H9 (cell line): ENCODE measurements around the gene TM9SF2. TPM values are rescaled to one million over a fixed set of nuclear protein-coding genes. Genes with fewer than 3 reads are reported as not detected.

ENCODE experiments used
- DNase-seq: peaks from one replicate; pipeline ENCODE4 v3.0.0-alpha.2; 2017
- H2AFZ ChIP-seq: one replicate; pipeline ENCODE4 v1.6.1; 2013; ENCODE audit warnings: mild to moderate bottlenecking, low read length, control low read depth, moderate library complexity
- H2AK5ac ChIP-seq: 2 replicates; pipeline ENCODE4 v1.6.1; 2013; ENCODE audit warnings: low read length, control low read depth, mixed read lengths; ENCODE audit not compliant: insufficient read length
- H2BK120ac ChIP-seq: one replicate; pipeline ENCODE4 v1.6.1; 2013; ENCODE audit warnings: low read depth, mild to moderate bottlenecking, low read length, control low read depth, inconsistent platforms; ENCODE audit not compliant: poor library complexity, severe bottlenecking
- H2BK12ac ChIP-seq: 2 replicates; pipeline ENCODE4 v1.6.1; 2013; ENCODE audit warnings: low read length, control low read depth, mixed read lengths, low read depth; ENCODE audit not compliant: insufficient read length
- H2BK15ac ChIP-seq: 2 replicates; pipeline ENCODE4 v1.6.1; 2013; ENCODE audit warnings: low read depth, low read length, control low read depth
- H2BK20ac ChIP-seq: one replicate; pipeline ENCODE4 v1.6.1; 2013; ENCODE audit warnings: low read depth, mild to moderate bottlenecking, low read length, control low read depth, inconsistent platforms; ENCODE audit not compliant: poor library complexity, severe bottlenecking
- H2BK5ac ChIP-seq: 2 replicates; pipeline ENCODE4 v1.6.1; 2013; ENCODE audit warnings: low read length, control low read depth, mixed read lengths; ENCODE audit not compliant: insufficient read length
- H3K14ac ChIP-seq: 2 replicates; pipeline ENCODE4 v1.6.1; 2013; ENCODE audit warnings: low read length, control low read depth; ENCODE audit not compliant: insufficient read depth
- H3K18ac ChIP-seq: 2 replicates; pipeline ENCODE4 v1.6.1; 2013; ENCODE audit warnings: low read depth, mild to moderate bottlenecking, mixed read lengths, low read length, control low read depth; ENCODE audit not compliant: insufficient read length
- H3K23ac ChIP-seq: 2 replicates; pipeline ENCODE4 v1.6.1; 2013; ENCODE audit warnings: low read length, control low read depth, mixed read lengths, low read depth; ENCODE audit not compliant: insufficient read length
- H3K23me2 ChIP-seq: 2 replicates; pipeline ENCODE4 v1.6.1; 2013; ENCODE audit warnings: low read depth, mild to moderate bottlenecking, mixed read lengths, low read length, control low read depth; ENCODE audit not compliant: insufficient read length, poor library complexity, severe bottlenecking
- H3K27ac ChIP-seq: 2 replicates; pipeline ENCODE4 v1.5.1; 2013; ENCODE audit warnings: low read length, control low read depth, mixed read lengths, low read depth; ENCODE audit not compliant: insufficient read length
- H3K27me3 ChIP-seq: 2 replicates; pipeline ENCODE4 v1.6.1; 2013; ENCODE audit warnings: low read length, control low read depth, inconsistent platforms; ENCODE audit not compliant: insufficient read depth
- H3K4ac ChIP-seq: 2 replicates; pipeline ENCODE4 v1.6.1; 2013; ENCODE audit warnings: low read depth, mild to moderate bottlenecking, control low read depth, inconsistent platforms, low read length, moderate library complexity
- H3K4me1 ChIP-seq: 2 replicates; pipeline ENCODE4 v1.6.1; 2013; ENCODE audit warnings: low read length, control low read depth, inconsistent platforms; ENCODE audit not compliant: insufficient read depth
- H3K4me2 ChIP-seq: 2 replicates; pipeline ENCODE4 v1.6.1; 2013; ENCODE audit warnings: low read length, control low read depth, mixed read lengths; ENCODE audit not compliant: insufficient read length, insufficient read depth
- H3K56ac ChIP-seq: 2 replicates; pipeline ENCODE4 v1.6.1; 2013; ENCODE audit warnings: low read depth, mild to moderate bottlenecking, mixed read lengths, low read length, control low read depth; ENCODE audit not compliant: insufficient read length
- H3K79me1 ChIP-seq: 2 replicates; pipeline ENCODE4 v1.6.1; 2013; ENCODE audit warnings: low read depth, mild to moderate bottlenecking, moderate library complexity, low read length, control low read depth, inconsistent platforms; ENCODE audit not compliant: insufficient read depth, poor library complexity, severe bottlenecking
- H3K79me2 ChIP-seq: 2 replicates; pipeline ENCODE4 v1.6.1; 2013; ENCODE audit warnings: low read length, control low read depth, inconsistent platforms; ENCODE audit not compliant: insufficient read depth
- H3K9ac ChIP-seq: 2 replicates; pipeline ENCODE4 v1.6.1; 2013; ENCODE audit warnings: low read length, control low read depth, mixed read lengths; ENCODE audit not compliant: insufficient read length; ENCODE audit errors: extremely low read depth
- H3K9me3 ChIP-seq: one replicate; pipeline ENCODE4 v1.6.1; 2013; ENCODE audit warnings: low read depth, low read length, inconsistent platforms; ENCODE audit not compliant: control insufficient read depth
- H3T11ph ChIP-seq: one replicate; pipeline ENCODE4 v1.6.1; 2013; ENCODE audit warnings: mild to moderate bottlenecking, low read length, control low read depth, inconsistent platforms
- H4K20me1 ChIP-seq: one replicate; pipeline ENCODE4 v1.6.1; 2013; ENCODE audit not compliant: control insufficient read depth, insufficient read length, insufficient read depth
- H4K5ac ChIP-seq: 2 replicates; pipeline ENCODE4 v1.6.1; 2013; ENCODE audit warnings: low read depth, mild to moderate bottlenecking, mixed read lengths, low read length, control low read depth; ENCODE audit not compliant: insufficient read length
- H4K8ac ChIP-seq: replicated peaks from 2 replicates; pipeline ENCODE4 v1.6.1; 2013; ENCODE audit warnings: low read length, control low read depth, mixed read lengths, low read depth; ENCODE audit not compliant: insufficient read length
- H4K91ac ChIP-seq: 2 replicates; pipeline ENCODE4 v1.6.1; 2013; ENCODE audit warnings: low read depth, mild to moderate bottlenecking, moderate library complexity, mixed read lengths, low read length, control low read depth; ENCODE audit not compliant: insufficient read length
- H3K27ac Mint-ChIP-seq, 3 experiments: 2 replicates in 2 of 3; 3 replicates in 1 of 3; pipeline ENCODE4 v1.8.0; 2020 to 2021; ENCODE audit warnings: mixed read lengths in 3 of 3, mild to moderate bottlenecking in 1 of 3, moderate library complexity in 1 of 3
- H3K27me3 Mint-ChIP-seq: 2 replicates; pipeline ENCODE4 v1.8.0; 2021; ENCODE audit warnings: low read depth, mild to moderate bottlenecking, moderate library complexity, mixed read lengths
- H3K36me3 Mint-ChIP-seq, 3 experiments: 2 replicates in 2 of 3; 3 replicates in 1 of 3; pipeline ENCODE4 v1.8.0; 2020 to 2021; ENCODE audit warnings: low read depth in 3 of 3, mixed read lengths in 3 of 3; ENCODE audit not compliant: insufficient read depth in 1 of 3
- H3K4me1 Mint-ChIP-seq, 2 experiments: 2 replicates each; pipeline ENCODE4 v1.8.0; 2020; ENCODE audit warnings: mixed read lengths in 2 of 2
- H3K4me3 Mint-ChIP-seq, 2 experiments: 2 replicates in 1 of 2; 3 replicates in 1 of 2; pipeline ENCODE4 v1.8.0; 2020 to 2021; ENCODE audit warnings: mild to moderate bottlenecking in 2 of 2, mixed read lengths in 2 of 2, moderate library complexity in 1 of 2
- H3K9me3 Mint-ChIP-seq, 2 experiments: 2 replicates in 1 of 2; 3 replicates in 1 of 2; pipeline ENCODE4 v1.8.0; 2020; ENCODE audit warnings: mild to moderate bottlenecking in 2 of 2, mixed read lengths in 2 of 2, moderate library complexity in 1 of 2
- CTCF ChIP-seq: fragments of 200-600 bp; sonication (generic); conservative IDR thresholded peaks from 3 replicates; pipeline ENCODE4 v1.8.0; 2021; ENCODE audit warnings: antibody characterized with exemption, mild to moderate bottlenecking
- WGBS: extraction: QIAGEN DNeasy Blood & Tissue Kit; methylation state at CpG from one replicate; pipeline ENCODE4 v1.1.7; 2013; ENCODE audit warnings: missing lambda C conversion rate, low lambda C conversion rate, mixed read lengths; ENCODE audit not compliant: insufficient read length; ENCODE audit errors: extremely low coverage; 5-methylcytosine and 5-hydroxymethylcytosine counted together
- total RNA-seq: library from RNA; stranded (reverse); gene quantifications from 2 replicates; pipeline ENCODE4 v1.2.1, GENCODE V29; 2021

Gene TM9SF2
- total RNA-seq, 1 experiment from 2014 or later: 86.1 TPM

- H4K91ac ChIP-seq: no peak overlapping the region
- no peak overlapping the region for H2BK15ac ChIP-seq
- H3K27ac Mint-ChIP-seq: peak overlapping the region in 1 of 3 experiments; percentile 25; a peak in 1 of 7 replicates
- peaks cover 22% of the 10 kb centered on the region; the same call in 1 of the 2 replicates for H3K79me2 ChIP-seq
- H2BK12ac ChIP-seq: no peak overlapping the region
- TF ChIP-seq CTCF: no peak
- no peak for DNase-seq
- H2BK20ac ChIP-seq: no peak overlapping the region
- no CpG with 5 or more reads among the region's 5 CpGs for WGBS
- H3K79me1 ChIP-seq: peaks cover 5% of the 10 kb centered on the region
- H3K4me3 Mint-ChIP-seq: no peak overlapping the region
- H3K9ac ChIP-seq: no peak overlapping the region
- H3K36me3 Mint-ChIP-seq: peaks cover 4 to 17% (median 15%) of the 10 kb centered on the region in 3 experiments; a peak in 6 of 7 replicates
- no peaks in the 10 kb centered on the region for H3K9me3 Mint-ChIP-seq
- H3K14ac ChIP-seq: no peak overlapping the region
- H2BK5ac ChIP-seq: no peak overlapping the region
- no peaks in the 10 kb centered on the region for H3K27me3 ChIP-seq
- H3K9me3 ChIP-seq: no peaks in the 10 kb centered on the region
- H3K4me1 ChIP-seq: no peaks in the 10 kb centered on the region
- no peak overlapping the region for H2AFZ ChIP-seq
- no peak overlapping the region for H4K8ac ChIP-seq
- no peak overlapping the region for H3K4me2 ChIP-seq
- no peak overlapping the region for H3K56ac ChIP-seq
- H3K4me1 Mint-ChIP-seq: no peaks in the 10 kb centered on the region; a peak in 1 of 4 replicates
- H4K5ac ChIP-seq: no peak overlapping the region
- no peak overlapping the region for H3T11ph ChIP-seq
- H4K20me1 ChIP-seq: no peaks in the 10 kb centered on the region
- H3K4ac ChIP-seq: no peak overlapping the region
- H3K18ac ChIP-seq: no peak overlapping the region
- H3K27ac ChIP-seq: no peak overlapping the region
- H3K27me3 Mint-ChIP-seq: no peaks in the 10 kb centered on the region
- no peak overlapping the region for H2BK120ac ChIP-seq
- H3K23me2 ChIP-seq: no peaks in the 10 kb centered on the region
- no peak overlapping the region for H2AK5ac ChIP-seq
- H3K23ac ChIP-seq: no peak overlapping the region
Measured at GRCh38 chr13:99516153-99516929, 15.1 kb downstream of the TM9SF2 start.
